HepG2 (cell line): Measurements from ENCODE around the gene POU2F2. TPM values are rescaled to one million over a fixed set of nuclear protein-coding genes. Genes with fewer than 3 reads are reported as not detected.

Experiments
- ATAC-seq: fragments of 200-7000 bp; cut with Tn5 transposase; 3 replicates; pipeline ENCODE4 v1.9.1; 2020; ENCODE audit warnings: mild to moderate bottlenecking, moderate library complexity
- BruUV-seq: library from RNA; stranded (reverse); fragments of 400-500 nt; replicated peaks from 2 replicates; lab custom pipeline; 2021; lab: Mats Ljungman, UMichigan
- CTCF ChIA-PET: fragments of 300-600 bp; formaldehyde crosslinking; extraction: SDS; loops from one replicate; lab custom pipeline; 2021; ENCODE audit warnings: low total read pairs, inconsistent platforms, low intra/inter-chr PET ratio; lab: Yijun Ruan, JAX
- POLR2A ChIA-PET: fragments of 350-600 bp; sonication (Branson Sonifier 250); formaldehyde crosslinking; loops from one replicate; lab custom pipeline; 2020; ENCODE audit warnings: antibody characterized with exemption, inconsistent platforms; lab: Yijun Ruan, JAX
- DNase-seq: peaks from one replicate; pipeline ENCODE4 v3.0.0-alpha.2; 2015; ENCODE audit warnings: low spot score
- FAIRE-seq: peaks from 3 replicates; lab custom pipeline; 2011; peaks lifted over from hg19 to GRCh38; lab: Jason Lieb, UNC
- H2AFZ ChIP-seq: one replicate; pipeline ENCODE4 v1.6.1; 2011; ENCODE audit warnings: low read length, inconsistent platforms
- H3K27ac ChIP-seq: fragments of 300-600 bp; 3 replicates; pipeline ENCODE4 v1.8.0; 2011; ENCODE audit warnings: mixed run types, mild to moderate bottlenecking, mixed read lengths, low read length, inconsistent platforms; ENCODE audit not compliant: insufficient read depth; ENCODE audit errors: extremely low read length
- H3K27me3 ChIP-seq, 2 experiments: fragments of 200-600 bp in 1 of 2; 2 replicates in 1 of 2; 3 replicates in 1 of 2; pipeline versions ENCODE4 v1.6.0 to v1.8.0; 2011; ENCODE audit warnings: low read length in 2 of 2, mild to moderate bottlenecking in 2 of 2, moderate library complexity in 2 of 2, inconsistent platforms in 1 of 2; ENCODE audit not compliant: insufficient read depth in 2 of 2, control insufficient read depth in 1 of 2
- H3K36me3 ChIP-seq, 2 experiments: fragments of 200-600 bp in 1 of 2; replicated peaks in 1 of 2; 2 replicates in 1 of 2; 3 replicates in 1 of 2; pipeline versions ENCODE4 v1.5.1 to v1.8.0; 2011; ENCODE audit warnings: low read length in 2 of 2, inconsistent platforms in 1 of 2; ENCODE audit not compliant: insufficient read depth in 2 of 2, control insufficient read depth in 1 of 2
- H3K4me1 ChIP-seq: 2 replicates; pipeline ENCODE4 v1.5.1; 2012; ENCODE audit warnings: low read length, inconsistent platforms; ENCODE audit not compliant: insufficient read depth
- H3K4me2 ChIP-seq: 2 replicates; pipeline ENCODE4 v1.6.0; 2011; ENCODE audit warnings: low read depth, low read length, inconsistent platforms
- H3K4me3 ChIP-seq, 3 experiments: fragments of 200-600 bp in 1 of 3; sonication (generic), shearing (Covaris generic) in 1 of 3; replicated peaks in 1 of 3; 2 replicates each; pipeline ENCODE4 v1.5.1; 2011 to 2016; ENCODE audit warnings: low read length in 3 of 3, inconsistent platforms in 2 of 3, low read depth in 2 of 3, mild to moderate bottlenecking in 2 of 3, control low read depth in 1 of 3, mixed read lengths in 1 of 3; ENCODE audit not compliant: insufficient read depth in 1 of 3
- H3K79me2 ChIP-seq: one replicate; pipeline ENCODE4 v1.6.1; 2011; ENCODE audit warnings: low read length, inconsistent platforms; ENCODE audit not compliant: insufficient read depth
- H3K9ac ChIP-seq: 2 replicates; pipeline ENCODE4 v1.6.0; 2011; ENCODE audit warnings: mild to moderate bottlenecking, low read depth, low read length, inconsistent platforms; ENCODE audit not compliant: insufficient read depth
- H3K9me3 ChIP-seq: 2 replicates; pipeline ENCODE4 v1.5.1; 2012; ENCODE audit warnings: mild to moderate bottlenecking, low read length
- H4K20me1 ChIP-seq: 2 replicates; pipeline ENCODE4 v1.6.0; 2011; ENCODE audit warnings: inconsistent platforms, mild to moderate bottlenecking, low read length, moderate library complexity; ENCODE audit not compliant: insufficient read depth
- BRD4 ChIP-seq: sonication (generic); formaldehyde crosslinking; IDR thresholded peaks from 2 replicates; pipeline ENCODE4 v1.4.0; 2020; ENCODE audit warnings: missing genetic modification reagents
- DPF2 ChIP-seq: sonication (generic); formaldehyde crosslinking; IDR thresholded peaks from 2 replicates; pipeline ENCODE4 v1.4.0; 2020; ENCODE audit warnings: mild to moderate bottlenecking, low read depth, missing genetic modification reagents, borderline replicate concordance
- NKX3-1 ChIP-seq: sonication (generic); formaldehyde crosslinking; IDR thresholded peaks from 2 replicates; pipeline ENCODE4 v1.5.0; 2020; ENCODE audit warnings: missing genetic modification reagents
- RFX3 ChIP-seq: IDR thresholded peaks from 2 replicates; pipeline ENCODE4 v1.6.1; 2016; ENCODE audit warnings: missing biosample characterization, missing genetic modification reagents
- RORA ChIP-seq: sonication (generic); formaldehyde crosslinking; IDR thresholded peaks from 2 replicates; pipeline ENCODE4 v1.5.0; 2020; ENCODE audit warnings: mild to moderate bottlenecking, missing genetic modification reagents, moderate library complexity
- SOX5 ChIP-seq: IDR thresholded peaks from 2 replicates; pipeline ENCODE4 v1.6.1; 2016; ENCODE audit warnings: borderline replicate concordance
- TBL1XR1 ChIP-seq: fragments of 150-350 bp; IDR thresholded peaks from 2 replicates; pipeline ENCODE4 v1.6.1; 2014; ENCODE audit warnings: borderline replicate concordance, low read length; ENCODE audit not compliant: partially characterized antibody
- TSC22D2 ChIP-seq: sonication (generic); formaldehyde crosslinking; IDR thresholded peaks from 2 replicates; pipeline ENCODE4 v1.5.1; 2020; ENCODE audit warnings: missing genetic modification reagents, mild to moderate bottlenecking, borderline replicate concordance
- YEATS2 ChIP-seq: sonication (generic); formaldehyde crosslinking; IDR thresholded peaks from 2 replicates; pipeline ENCODE4 v1.4.0; 2020; ENCODE audit warnings: missing genetic modification reagents, borderline replicate concordance
- ZKSCAN1 ChIP-seq: fragments of 150-350 bp; IDR thresholded peaks from 2 replicates; pipeline ENCODE4 v1.6.1; 2014; ENCODE audit warnings: low read length
- ZNF124 ChIP-seq: sonication (generic); formaldehyde crosslinking; IDR thresholded peaks from 2 replicates; pipeline ENCODE4 v1.4.0; 2020; ENCODE audit warnings: missing genetic modification reagents
- WGBS: methylation state at CpG from one replicate; pipeline ENCODE4 v1.1.6; 2017; ENCODE audit warnings: low lambda C conversion rate; 5-methylcytosine and 5-hydroxymethylcytosine counted together
- in situ Hi-C: cut with HindIII; loops from 2 replicates; pipeline ENCODE4 v1.10.0; 2017; ENCODE audit warnings: low pct_unique_long_range_greater_than_20kb; ENCODE audit not compliant: extremely low pct_ligation_motif_present
- intact Hi-C: fragments of 100-400 bp; cut with micrococcal nuclease; formaldehyde crosslinking; loops from one replicate; pipeline ENCODE4 v1.10.0; 2022; ENCODE audit not compliant: unreplicated experiment
- polyA plus RNA-seq, 8 experiments: library from polyadenylated mRNA; depleted of rRNA in 3 of 8; stranded (reverse) in 7 of 8; unstranded in 1 of 8; fragments of >200 nt; fragmentation: Illumina TruSeq in 4 of 8; extraction: Trizol in 4 of 8; gene quantifications; 2 replicates each; pipeline versions ENCODE4 v1.2.1 to v1.2.3, GENCODE V29; 2011 to 2016; ENCODE audit warnings: low read depth in 4 of 8, missing spikeins in 1 of 8, mixed read lengths in 1 of 8; ENCODE audit not compliant: insufficient read depth in 1 of 8
- total RNA-seq, 5 experiments: library from RNA; depleted of rRNA; stranded (reverse); fragments of >200 nt; fragmentation: Illumina TruSeq; extraction: Trizol; gene quantifications; 2 replicates each; pipeline ENCODE4 v1.2.3, GENCODE V29; 2016; ENCODE audit warnings: low read depth in 1 of 5
- TF ChIP-seq, protein P1 (sequence below): sonication (generic); formaldehyde crosslinking; IDR thresholded peaks from 2 replicates; pipeline ENCODE4 v1.4.0; 2020; ENCODE audit warnings: missing genetic modification reagents, borderline replicate concordance
- TF ChIP-seq, protein P2 (sequence below): sonication (generic); formaldehyde crosslinking; IDR thresholded peaks from 2 replicates; pipeline ENCODE4 v1.5.1; 2020; ENCODE audit warnings: mild to moderate bottlenecking, missing genetic modification reagents, moderate library complexity

POU2F2 gene
- total and polyA plus RNA-seq, 2 of the 13 experiments (the other 11 are each of a cell fraction or from before 2014, with no cell fraction given) = 0.09 to 0.17 TPM

DNA sequence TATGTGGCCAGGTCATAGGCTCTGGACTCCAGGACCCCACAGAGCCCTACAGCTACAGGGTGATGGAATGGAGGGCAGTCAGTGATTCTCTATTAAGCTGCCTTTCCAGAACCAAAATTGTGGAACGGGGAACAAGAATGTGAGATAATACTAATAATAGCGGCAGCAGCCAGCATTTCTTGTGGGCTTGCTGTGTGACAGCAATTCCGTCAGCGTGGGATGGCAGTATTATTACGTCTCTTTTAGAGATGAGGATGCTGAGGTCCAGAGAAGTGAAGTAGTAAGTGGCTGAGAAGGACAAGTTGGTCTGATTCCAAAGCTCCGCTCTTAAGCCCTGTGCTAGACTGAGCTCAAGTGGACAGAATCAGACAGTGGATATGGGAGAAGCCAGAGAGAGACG lies 86.7 kb downstream of the POU2F2 start:
- Histone ChIP-seq H3K4me3 (no peak overlapping the region), H3K27ac (no peak overlapping the region), H3K27me3 (peaks cover 0 to 16% of the 10 kb centered on the region in 2 experiments; a peak in 4 of 5 replicates), H3K36me3 (no peaks in the 10 kb centered on the region), H3K4me1 (peaks cover 5% of the 10 kb centered on the region), H4K20me1 (no peaks in the 10 kb centered on the region), H3K4me2 (no peak overlapping the region), H3K9ac (no peak overlapping the region), H2AFZ (no peak overlapping the region), H3K9me3 (no peaks in the 10 kb centered on the region), H3K79me2 (no peaks in the 10 kb centered on the region)
- TF ChIP-seq ZKSCAN1 = no peak
- TF ChIP-seq, protein P1, sequence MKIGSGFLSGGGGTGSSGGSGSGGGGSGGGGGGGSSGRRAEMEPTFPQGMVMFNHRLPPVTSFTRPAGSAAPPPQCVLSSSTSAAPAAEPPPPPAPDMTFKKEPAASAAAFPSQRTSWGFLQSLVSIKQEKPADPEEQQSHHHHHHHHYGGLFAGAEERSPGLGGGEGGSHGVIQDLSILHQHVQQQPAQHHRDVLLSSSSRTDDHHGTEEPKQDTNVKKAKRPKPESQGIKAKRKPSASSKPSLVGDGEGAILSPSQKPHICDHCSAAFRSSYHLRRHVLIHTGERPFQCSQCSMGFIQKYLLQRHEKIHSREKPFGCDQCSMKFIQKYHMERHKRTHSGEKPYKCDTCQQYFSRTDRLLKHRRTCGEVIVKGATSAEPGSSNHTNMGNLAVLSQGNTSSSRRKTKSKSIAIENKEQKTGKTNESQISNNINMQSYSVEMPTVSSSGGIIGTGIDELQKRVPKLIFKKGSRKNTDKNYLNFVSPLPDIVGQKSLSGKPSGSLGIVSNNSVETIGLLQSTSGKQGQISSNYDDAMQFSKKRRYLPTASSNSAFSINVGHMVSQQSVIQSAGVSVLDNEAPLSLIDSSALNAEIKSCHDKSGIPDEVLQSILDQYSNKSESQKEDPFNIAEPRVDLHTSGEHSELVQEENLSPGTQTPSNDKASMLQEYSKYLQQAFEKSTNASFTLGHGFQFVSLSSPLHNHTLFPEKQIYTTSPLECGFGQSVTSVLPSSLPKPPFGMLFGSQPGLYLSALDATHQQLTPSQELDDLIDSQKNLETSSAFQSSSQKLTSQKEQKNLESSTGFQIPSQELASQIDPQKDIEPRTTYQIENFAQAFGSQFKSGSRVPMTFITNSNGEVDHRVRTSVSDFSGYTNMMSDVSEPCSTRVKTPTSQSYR (CRISPR knock-in tag) = no peak
- no peak for TF ChIP-seq RORA (CRISPR knock-in tag)
- no peak for TF ChIP-seq NKX3-1 (CRISPR knock-in tag)
- no peak for TF ChIP-seq TSC22D2 (CRISPR knock-in tag)
- TF ChIP-seq TBL1XR1 = no peak
- TF ChIP-seq SOX5 (CRISPR knock-in tag) = no peak
- TF ChIP-seq, protein P2, sequence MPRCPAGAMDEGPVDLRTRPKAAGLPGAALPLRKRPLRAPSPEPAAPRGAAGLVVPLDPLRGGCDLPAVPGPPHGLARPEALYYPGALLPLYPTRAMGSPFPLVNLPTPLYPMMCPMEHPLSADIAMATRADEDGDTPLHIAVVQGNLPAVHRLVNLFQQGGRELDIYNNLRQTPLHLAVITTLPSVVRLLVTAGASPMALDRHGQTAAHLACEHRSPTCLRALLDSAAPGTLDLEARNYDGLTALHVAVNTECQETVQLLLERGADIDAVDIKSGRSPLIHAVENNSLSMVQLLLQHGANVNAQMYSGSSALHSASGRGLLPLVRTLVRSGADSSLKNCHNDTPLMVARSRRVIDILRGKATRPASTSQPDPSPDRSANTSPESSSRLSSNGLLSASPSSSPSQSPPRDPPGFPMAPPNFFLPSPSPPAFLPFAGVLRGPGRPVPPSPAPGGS (CRISPR knock-in tag) = no peak
- no peak for TF ChIP-seq ZNF124 (CRISPR knock-in tag)
- no peak for TF ChIP-seq YEATS2
- TF ChIP-seq RFX3 (CRISPR knock-in tag) = no peak
- no peak for TF ChIP-seq BRD4 (CRISPR knock-in tag)
- TF ChIP-seq DPF2 (CRISPR knock-in tag) = no peak
- intact Hi-C loops = no loop called here
- no TSS peak for BruUV-seq
- CTCF ChIA-PET = no interaction called here
- in situ Hi-C loops = no loop called here
- no peak for DNase-seq
- 22% methylated on average over 7 of the region's 7 CpGs for WGBS
- no peak for ATAC-seq
- FAIRE-seq = no peak
- POLR2A ChIA-PET = no interaction called here
